Measurements from ENCODE around the gene CDIP1. TPM values are rescaled to one million over a fixed set of nuclear protein-coding genes. Genes with fewer than 3 reads are reported as not detected.

CDIP1 gene
- total and polyA plus RNA-seq, 4 donors: 4.4 to 18.6 (median 12.0) TPM

DNA sequence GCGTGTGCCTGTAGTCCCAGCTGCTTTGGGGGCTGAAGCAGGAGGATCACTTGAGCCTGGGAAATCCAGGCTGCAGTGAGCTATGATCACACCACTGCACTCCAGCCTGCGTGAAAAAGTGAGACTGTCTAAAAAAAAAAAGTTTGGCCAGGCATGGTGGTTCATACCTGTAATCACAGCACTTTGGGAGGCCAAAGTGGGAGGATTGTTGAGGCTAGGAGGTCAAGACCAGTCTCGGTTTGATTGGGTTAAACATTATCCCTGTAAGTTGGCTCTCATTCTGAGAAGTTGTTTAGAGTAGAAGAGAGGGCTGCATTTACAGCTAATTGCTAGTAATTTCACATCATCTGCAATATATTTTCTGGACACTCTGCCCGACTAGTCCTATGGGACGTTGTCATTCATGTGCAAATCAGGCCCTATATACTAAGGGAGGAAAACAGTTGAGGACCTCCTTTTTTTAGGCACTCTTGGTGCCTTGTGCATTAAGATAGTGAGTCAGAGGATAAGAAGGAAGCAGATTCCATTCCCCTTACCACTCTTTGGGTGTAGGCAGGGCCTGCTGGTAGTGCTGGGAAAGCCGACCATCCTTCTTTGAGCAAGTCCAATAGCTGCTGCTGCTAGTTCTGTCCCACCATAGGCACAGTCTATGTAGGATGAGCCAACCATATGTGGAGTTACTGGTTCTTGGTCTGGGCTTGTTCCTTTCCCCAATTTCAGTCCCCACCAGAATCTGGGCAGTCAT, 43.7 kb downstream of the CDIP1 start (continued):
- TF ChIP-seq ATF3 (IDR thresholded peaks at IDR 0.05): no peak
- TF ChIP-seq REST (IDR thresholded peaks at IDR 0.05): no peak

DNA sequence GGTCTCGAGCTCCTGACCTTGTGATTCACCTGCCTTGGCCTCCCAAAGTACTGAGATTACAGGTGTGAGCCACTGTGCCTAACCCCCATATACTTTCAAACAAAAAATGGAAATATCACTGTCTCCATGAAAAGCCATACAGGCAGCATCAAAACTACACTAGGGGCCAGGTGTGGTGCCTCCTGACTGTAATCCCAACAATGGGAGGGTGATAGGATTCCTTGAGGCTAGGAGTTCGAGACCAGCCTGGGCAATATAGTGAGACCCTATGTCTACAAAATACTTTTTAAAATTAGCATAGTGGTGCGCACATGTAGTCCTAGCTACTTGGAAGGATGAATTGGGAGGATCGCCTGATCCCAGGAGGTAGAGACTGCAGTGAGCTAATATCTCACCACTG, 46.7 kb downstream of the CDIP1 start:
- H3K4me3 ChIP-seq (ENCODE audit: low read depth in 1 of 3, low read length in 3 of 3): no peak overlapping the region
- TF ChIP-seq FOXA1 (IDR thresholded peaks at IDR 0.05) (no peak), RAD21 (IDR thresholded peaks at IDR 0.05) (no peak), GABPA (IDR thresholded peaks at IDR 0.05 in 1 of 2, conservative IDR thresholded peaks at IDR 0.05 in 1 of 2) (no peak), ATF3 (IDR thresholded peaks at IDR 0.05) (no peak), FOXA2 (IDR thresholded peaks at IDR 0.05) (no peak), ZBTB33 (IDR thresholded peaks at IDR 0.05) (no peak), REST (IDR thresholded peaks at IDR 0.05) (no peak), HNF4G (IDR thresholded peaks at IDR 0.05) (no peak), TAF1 (conservative IDR thresholded peaks at IDR 0.05) (no peak), EGR1 (IDR thresholded peaks at IDR 0.05; ENCODE audit: low read depth in 2 of 2) (no peak), YY1 (IDR thresholded peaks at IDR 0.05) (no peak), RXRA (IDR thresholded peaks at IDR 0.05) (no peak), JUND (IDR thresholded peaks at IDR 0.05) (no peak), HNF4A (conservative IDR thresholded peaks at IDR 0.05) (no peak), NR2F2 (IDR thresholded peaks at IDR 0.05) (no peak), SP1 (IDR thresholded peaks at IDR 0.05) (no peak)
- TF ChIP-seq, protein P1, sequence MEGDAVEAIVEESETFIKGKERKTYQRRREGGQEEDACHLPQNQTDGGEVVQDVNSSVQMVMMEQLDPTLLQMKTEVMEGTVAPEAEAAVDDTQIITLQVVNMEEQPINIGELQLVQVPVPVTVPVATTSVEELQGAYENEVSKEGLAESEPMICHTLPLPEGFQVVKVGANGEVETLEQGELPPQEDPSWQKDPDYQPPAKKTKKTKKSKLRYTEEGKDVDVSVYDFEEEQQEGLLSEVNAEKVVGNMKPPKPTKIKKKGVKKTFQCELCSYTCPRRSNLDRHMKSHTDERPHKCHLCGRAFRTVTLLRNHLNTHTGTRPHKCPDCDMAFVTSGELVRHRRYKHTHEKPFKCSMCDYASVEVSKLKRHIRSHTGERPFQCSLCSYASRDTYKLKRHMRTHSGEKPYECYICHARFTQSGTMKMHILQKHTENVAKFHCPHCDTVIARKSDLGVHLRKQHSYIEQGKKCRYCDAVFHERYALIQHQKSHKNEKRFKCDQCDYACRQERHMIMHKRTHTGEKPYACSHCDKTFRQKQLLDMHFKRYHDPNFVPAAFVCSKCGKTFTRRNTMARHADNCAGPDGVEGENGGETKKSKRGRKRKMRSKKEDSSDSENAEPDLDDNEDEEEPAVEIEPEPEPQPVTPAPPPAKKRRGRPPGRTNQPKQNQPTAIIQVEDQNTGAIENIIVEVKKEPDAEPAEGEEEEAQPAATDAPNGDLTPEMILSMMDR (IDR thresholded peaks at IDR 0.05; ENCODE audit: low read depth, low read length, missing input control): no peak
- TF ChIP-seq, protein P2, sequence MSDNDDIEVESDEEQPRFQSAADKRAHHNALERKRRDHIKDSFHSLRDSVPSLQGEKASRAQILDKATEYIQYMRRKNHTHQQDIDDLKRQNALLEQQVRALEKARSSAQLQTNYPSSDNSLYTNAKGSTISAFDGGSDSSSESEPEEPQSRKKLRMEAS (IDR thresholded peaks at IDR 0.05): no peak
- H3K4me1 ChIP-seq (ENCODE audit: control insufficient read depth in 4 of 4, insufficient read depth in 4 of 4, low read length in 3 of 4): peaks cover 11 to 19% (median 15%) of the 10 kb centered on the region in 4 donors
- WGBS: 97% methylated on average over 4 of the region's 4 CpGs
- H3K27me3 ChIP-seq (ENCODE audit: control insufficient read depth in 4 of 4, insufficient read depth in 4 of 4, low read length in 3 of 4): no peaks in the 10 kb centered on the region
- DNase-seq (ENCODE audit: low spot score): no peak
- H3K9me3 ChIP-seq (ENCODE audit: control insufficient read depth in 4 of 4, low read length in 3 of 4): no peaks in the 10 kb centered on the region
- H3K36me3 ChIP-seq (ENCODE audit: control insufficient read depth in 4 of 4, insufficient read depth in 3 of 4, low read depth in 1 of 4, low read length in 3 of 4): peaks cover 0 to 3% (median 1%) of the 10 kb centered on the region in 4 donors
- no peak overlapping the region for H3K9ac ChIP-seq (ENCODE audit: low read depth in 1 of 2, low read length in 2 of 2)
- no peak overlapping the region for H3K27ac ChIP-seq (ENCODE audit: low read depth in 1 of 2, low read length in 2 of 2)
